Progenitor cell of endocrine pancreas (in vitro differentiated cells): ENCODE measurements around the gene QRFP. TPM values are rescaled to one million over a fixed set of nuclear protein-coding genes. Genes with fewer than 3 reads are reported as not detected.

Experiments used
- DNase-seq: peaks from one replicate; pipeline ENCODE4 v3.0.0; 2021; ENCODE audit warnings: low spot score; ENCODE audit not compliant: unreplicated experiment
- H3K27ac Mint-ChIP-seq: 2 replicates; pipeline ENCODE4 v1.8.0; 2021; ENCODE audit warnings: mild to moderate bottlenecking, moderate library complexity, mixed read lengths
- H3K27me3 Mint-ChIP-seq: 2 replicates; pipeline ENCODE4 v1.8.0; 2021; ENCODE audit warnings: mixed read lengths
- H3K36me3 Mint-ChIP-seq: 2 replicates; pipeline ENCODE4 v1.8.0; 2022; ENCODE audit warnings: mixed read lengths; ENCODE audit not compliant: insufficient read depth
- H3K4me1 Mint-ChIP-seq: 2 replicates; pipeline ENCODE4 v1.8.0; 2021; ENCODE audit warnings: low read depth, mixed read lengths
- H3K4me3 Mint-ChIP-seq: 2 replicates; pipeline ENCODE4 v1.8.0; 2021; ENCODE audit warnings: low read depth, mild to moderate bottlenecking, moderate library complexity, mixed read lengths
- H3K9me3 Mint-ChIP-seq: 2 replicates; pipeline ENCODE4 v1.8.0; 2021; ENCODE audit warnings: low read depth, mixed read lengths
- CTCF ChIP-seq: fragments of 200-600 bp; sonication (generic); IDR thresholded peaks from one replicate; pipeline ENCODE4 v1.5.0; 2021; ENCODE audit warnings: antibody characterized with exemption, mild to moderate bottlenecking; ENCODE audit not compliant: unreplicated experiment
- total RNA-seq: library from RNA; stranded (reverse); gene quantifications from 2 replicates; pipeline ENCODE4 v1.2.1, GENCODE V29; 2021

The QRFP gene
- total RNA-seq, 1 donor from 2014 or later, result not detected

GRCh38 chr9:130935648-130936271 is 39.1 kb upstream of the QRFP start:
- H3K36me3 Mint-ChIP-seq, result no peaks in the 10 kb centered on the region
- no peak overlapping the region for H3K27ac Mint-ChIP-seq
- TF ChIP-seq CTCF, result no peak
- peaks cover 2% of the 10 kb centered on the region for H3K4me1 Mint-ChIP-seq
- H3K27me3 Mint-ChIP-seq, result peaks cover 61% of the 10 kb centered on the region
- H3K9me3 Mint-ChIP-seq, result no peaks in the 10 kb centered on the region
- DNase-seq, result no peak
- H3K4me3 Mint-ChIP-seq, result no peak overlapping the region

- H3K4me3 Mint-ChIP-seq, result no peak overlapping the region
- no peaks in the 10 kb centered on the region for H3K9me3 Mint-ChIP-seq
- peaks cover 59% of the 10 kb centered on the region for H3K27me3 Mint-ChIP-seq
- H3K27ac Mint-ChIP-seq, result no peak overlapping the region
- no peak for TF ChIP-seq CTCF
- peaks cover 2% of the 10 kb centered on the region for H3K4me1 Mint-ChIP-seq
- no peaks in the 10 kb centered on the region for H3K36me3 Mint-ChIP-seq
- no peak for DNase-seq
Measured at GRCh38 chr9:130934702-130935647, 38.4 kb upstream of the QRFP start.

GRCh38 chr9:130934246-130934645 is 37.6 kb upstream of the QRFP start:
- H3K4me1 Mint-ChIP-seq, result peaks cover 2% of the 10 kb centered on the region

GRCh38 chr9:130933114-130934046 is 36.8 kb upstream of the QRFP start:
- no peak for TF ChIP-seq CTCF
- no peaks in the 10 kb centered on the region for H3K4me1 Mint-ChIP-seq
- no peaks in the 10 kb centered on the region for H3K9me3 Mint-ChIP-seq
- no peak overlapping the region for H3K27ac Mint-ChIP-seq
- H3K27me3 Mint-ChIP-seq, result peaks cover 57% of the 10 kb centered on the region
- no peak for DNase-seq
- no peak overlapping the region for H3K4me3 Mint-ChIP-seq
- H3K36me3 Mint-ChIP-seq, result no peaks in the 10 kb centered on the region

More at GRCh38 chr9:130934246-130934645, 37.6 kb upstream of the QRFP start:
- H3K27ac Mint-ChIP-seq, result no peak overlapping the region
- H3K4me3 Mint-ChIP-seq, result no peak overlapping the region
- H3K9me3 Mint-ChIP-seq, result no peaks in the 10 kb centered on the region
- no peak for DNase-seq
- H3K36me3 Mint-ChIP-seq, result no peaks in the 10 kb centered on the region
- peaks cover 61% of the 10 kb centered on the region for H3K27me3 Mint-ChIP-seq
- no peak for TF ChIP-seq CTCF
